ENCODE measurements around the gene PPM1F. TPM values are rescaled to one million over a fixed set of nuclear protein-coding genes. Genes with fewer than 3 reads are reported as not detected.

PPM1F gene
- total RNA-seq, 1 experiment from 2014 or later = 21.1 TPM

- Histone ChIP-seq H4K20me1 (ENCODE audit: control insufficient read depth, insufficient read depth, insufficient read length) (no peaks in the 10 kb centered on the region), H3K56ac (ENCODE audit: insufficient read length, low read depth, low read length) (no peak overlapping the region), H3K79me2 (ENCODE audit: insufficient read depth, low read length) (no peaks in the 10 kb centered on the region), H2BK20ac (ENCODE audit: low read depth, low read length, poor library complexity, severe bottlenecking) (no peak overlapping the region), H3K23ac (ENCODE audit: insufficient read length, low read depth, low read length) (no peak overlapping the region), H3K14ac (ENCODE audit: insufficient read depth, low read length) (no peak overlapping the region), H2BK5ac (ENCODE audit: insufficient read length, low read length) (no peak overlapping the region), H3K4ac (ENCODE audit: low read depth, low read length) (no peak overlapping the region), H3K79me1 (ENCODE audit: insufficient read depth, low read depth, low read length, poor library complexity, severe bottlenecking) (no peaks in the 10 kb centered on the region), H3T11ph (ENCODE audit: low read length) (no peak overlapping the region), H3K27me3 (ENCODE audit: insufficient read depth, low read length) (no peaks in the 10 kb centered on the region), H2BK12ac (ENCODE audit: insufficient read length, low read depth, low read length) (no peak overlapping the region), H2BK120ac (ENCODE audit: low read depth, low read length, poor library complexity, severe bottlenecking) (no peak overlapping the region), H2BK15ac (ENCODE audit: low read depth, low read length) (no peak overlapping the region), H3K4me1 (ENCODE audit: insufficient read depth, low read length) (no peaks in the 10 kb centered on the region), H3K4me2 (ENCODE audit: insufficient read depth, insufficient read length, low read length) (no peak overlapping the region), H4K5ac (ENCODE audit: insufficient read length, low read depth, low read length) (no peak overlapping the region), H4K91ac (ENCODE audit: insufficient read length, low read depth, low read length) (no peak overlapping the region), H3K18ac (ENCODE audit: insufficient read length, low read depth, low read length) (no peak overlapping the region), H2AK5ac (ENCODE audit: insufficient read length, low read length) (no peak overlapping the region), H4K8ac (replicated peaks; ENCODE audit: insufficient read length, low read depth, low read length) (no peak overlapping the region), H3K9me3 (ENCODE audit: control insufficient read depth, low read depth, low read length) (no peaks in the 10 kb centered on the region), H2AFZ (ENCODE audit: low read length) (no peak overlapping the region), H3K27ac (ENCODE audit: insufficient read length, low read depth, low read length) (no peak overlapping the region), H3K9ac (ENCODE audit: extremely low read depth, insufficient read length, low read length) (no peak overlapping the region), H3K23me2 (ENCODE audit: insufficient read length, low read depth, low read length, poor library complexity, severe bottlenecking) (peaks cover 3% of the 10 kb centered on the region)
- DNase-seq = no peak
- Mint-ChIP-seq H3K4me3 (no peak overlapping the region), H3K27me3 (ENCODE audit: low read depth) (peaks cover 2% of the 10 kb centered on the region; the same call in 1 of the 2 replicates), H3K36me3 (ENCODE audit: insufficient read depth in 1 of 3, low read depth in 3 of 3) (peaks cover 65 to 92% (median 82%) of the 10 kb centered on the region in 3 experiments), H3K27ac (no peak overlapping the region), H3K4me1 (no peaks in the 10 kb centered on the region), H3K9me3 (no peaks in the 10 kb centered on the region; a peak in 1 of 5 replicates)
- no peak for TF ChIP-seq CTCF (conservative IDR thresholded peaks at IDR 0.05)
- no CpG with 5 or more reads among the region's 7 CpGs for WGBS (ENCODE audit: extremely low coverage, insufficient read length, low lambda C conversion rate)
Observed at GRCh38 chr22:21967693-21968271, 15.1 kb upstream of the PPM1F start.

Measured in H9 (cell line).